Left ventricle myocardium inferior (tissue), 1 donor: Measurements from ENCODE around the gene JUP. TPM values are rescaled to one million over a fixed set of nuclear protein-coding genes. Genes with fewer than 3 reads are reported as not detected.

Experiments used
- DNase-seq: peaks from one replicate; pipeline ENCODE4 v3.0.0-alpha.2; 2020
- H3K27ac ChIP-seq: fragments of 200-600 bp; replicated peaks from 2 replicates; pipeline ENCODE4 v1.8.0; 2021
- H3K27me3 ChIP-seq: fragments of 200-600 bp; 2 replicates; pipeline ENCODE4 v1.8.0; 2021; ENCODE audit warnings: low read depth
- H3K36me3 ChIP-seq: fragments of 200-600 bp; 2 replicates; pipeline ENCODE4 v1.8.0; 2021
- H3K4me1 ChIP-seq: fragments of 200-600 bp; 2 replicates; pipeline ENCODE4 v1.8.0; 2021
- H3K4me3 ChIP-seq: fragments of 200-600 bp; 2 replicates; pipeline ENCODE4 v1.8.0; 2021; ENCODE audit warnings: mild to moderate bottlenecking, moderate library complexity
- H3K9me3 ChIP-seq: fragments of 200-600 bp; replicated peaks from 2 replicates; pipeline ENCODE4 v1.8.0; 2021
- CTCF ChIP-seq: fragments of 200-600 bp; IDR thresholded peaks from 2 replicates; pipeline ENCODE4 v1.8.0; 2021; ENCODE audit warnings: antibody characterized with exemption, mild to moderate bottlenecking, borderline replicate concordance
- intact Hi-C: fragments of 100-400 bp; cut with micrococcal nuclease; formaldehyde crosslinking; loops from one replicate; pipeline ENCODE4 v1.11.0; 2022
- total RNA-seq: library from RNA; stranded (reverse); fragmentation: NEBNext Ultra II Directional; extraction: Animal tissue kit (Norgen Biotek cat#: 25700); gene quantifications from one replicate; pipeline ENCODE4 v1.2.1, GENCODE V29; 2021
- donor health status: DM: no; HTN: yes; CAD: no; lungs with severe emphysema.

JUP gene
- total RNA-seq, 1 donor from 2014 or later: 160 TPM

DNA sequence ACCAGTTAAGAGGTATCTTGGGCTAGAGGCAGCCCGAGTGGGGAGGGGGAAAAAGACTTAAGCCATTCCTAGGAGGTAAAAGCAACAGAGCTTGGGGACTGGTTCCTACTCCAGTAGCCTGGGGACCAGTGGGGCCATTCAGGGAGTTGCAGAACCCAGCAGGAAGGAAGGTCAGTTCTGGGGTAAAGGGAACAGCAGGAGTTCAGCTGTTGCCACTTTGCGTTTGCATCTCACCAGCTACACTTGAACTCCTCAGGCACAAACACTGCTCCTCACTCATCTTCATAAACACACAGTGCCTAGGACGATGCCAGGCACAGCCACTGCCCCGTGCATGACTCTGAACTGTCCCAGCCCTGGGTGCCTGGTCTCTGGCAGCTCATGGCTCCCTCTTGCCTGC lies 56.0 kb downstream of the JUP start:
- H3K27ac ChIP-seq: no peak overlapping the region
- H3K4me3 ChIP-seq: no peak overlapping the region
- DNase-seq: no peak
- H3K9me3 ChIP-seq: no peaks in the 10 kb centered on the region
- TF ChIP-seq CTCF: no peak
- peaks cover 20% of the 10 kb centered on the region for H3K4me1 ChIP-seq
- intact Hi-C loops: no loop called here
- H3K27me3 ChIP-seq: peaks cover 60% of the 10 kb centered on the region
- no peaks in the 10 kb centered on the region for H3K36me3 ChIP-seq

DNA sequence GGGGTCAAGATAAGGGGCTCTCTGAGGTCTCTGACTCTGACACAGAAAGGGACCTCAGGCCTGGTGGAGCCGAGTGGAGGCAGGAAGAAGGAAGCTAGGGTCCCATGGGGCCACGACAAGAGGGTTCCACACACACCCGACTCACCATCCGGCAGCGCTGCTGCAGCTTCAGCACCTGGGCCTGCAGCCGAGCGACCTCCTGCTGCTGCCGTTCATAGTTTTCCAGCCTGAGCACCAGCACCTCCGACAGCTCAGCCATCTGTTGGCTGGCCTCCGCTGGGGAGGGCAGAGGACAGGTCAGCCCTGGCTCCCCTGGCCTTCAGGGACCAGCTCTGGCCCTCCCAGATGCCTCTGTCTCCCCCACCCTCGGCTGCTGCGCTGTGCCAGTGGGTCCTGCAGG lies 58.5 kb downstream of the JUP start:
- Histone ChIP-seq H3K4me3 (no peak overlapping the region), H3K27me3 (peaks cover 38% of the 10 kb centered on the region), H3K27ac (no peak overlapping the region), H3K9me3 (no peaks in the 10 kb centered on the region), H3K36me3 (no peaks in the 10 kb centered on the region), H3K4me1 (no peaks in the 10 kb centered on the region)
- DNase-seq: no peak
- intact Hi-C loops: no loop called here
- TF ChIP-seq CTCF: no peak

DNA sequence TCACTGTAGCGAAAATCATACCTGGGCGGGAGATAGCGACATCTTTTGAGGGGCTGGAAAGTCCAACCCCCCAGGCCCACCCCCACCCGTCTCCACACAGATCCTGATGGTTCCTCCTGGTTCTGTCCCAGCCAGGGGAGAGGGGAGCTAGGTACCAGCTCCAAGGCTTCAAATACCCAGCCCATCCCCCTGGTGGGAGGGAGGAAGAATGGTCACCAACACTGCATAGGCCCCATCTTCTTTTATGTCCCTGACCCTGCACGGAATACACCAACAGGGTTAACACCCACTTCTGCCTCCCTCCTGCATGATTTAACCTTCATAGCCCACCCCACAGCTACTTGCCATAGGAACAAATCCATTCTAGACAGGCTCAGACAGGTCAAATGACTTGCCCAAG lies 61.4 kb downstream of the JUP start:
- intact Hi-C loops: no loop called here
- H3K36me3 ChIP-seq: no peaks in the 10 kb centered on the region
- no peak overlapping the region for H3K4me3 ChIP-seq
- peaks cover 19% of the 10 kb centered on the region for H3K27me3 ChIP-seq
- H3K27ac ChIP-seq: no peak overlapping the region
- H3K4me1 ChIP-seq: no peaks in the 10 kb centered on the region
- no peak for DNase-seq
- no peak for TF ChIP-seq CTCF
- no peaks in the 10 kb centered on the region for H3K9me3 ChIP-seq

DNA sequence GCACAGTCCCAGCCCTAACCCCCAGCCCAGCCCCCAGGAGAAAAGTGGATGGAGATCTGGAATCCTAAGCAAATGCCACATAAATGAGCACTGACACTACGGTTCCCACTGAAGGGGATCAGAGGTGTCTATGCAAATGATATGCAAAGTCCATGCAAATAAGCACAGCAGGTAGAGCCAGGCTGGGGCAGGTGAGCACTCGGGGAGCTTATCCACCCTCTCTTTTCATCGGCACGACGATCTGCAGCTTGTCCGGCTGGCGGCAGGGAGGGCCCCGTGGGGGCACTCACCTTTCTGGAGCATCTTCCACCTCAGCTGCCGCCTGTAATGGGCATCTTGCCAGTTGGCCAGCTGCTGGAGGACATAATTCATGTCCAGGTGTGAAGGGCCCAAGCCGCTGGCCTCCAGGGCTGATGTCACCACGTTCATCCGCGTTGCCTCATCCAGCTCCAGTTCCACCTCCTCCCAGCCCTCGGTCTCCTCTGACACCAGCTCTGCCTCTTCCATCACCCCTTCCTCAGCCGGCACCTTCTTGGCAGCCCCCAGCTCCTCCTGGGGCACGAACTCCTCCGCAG lies 61.9 kb downstream of the JUP start:
- no peak overlapping the region for H3K27ac ChIP-seq
- H3K9me3 ChIP-seq: no peaks in the 10 kb centered on the region
- no peak for TF ChIP-seq CTCF

DNA sequence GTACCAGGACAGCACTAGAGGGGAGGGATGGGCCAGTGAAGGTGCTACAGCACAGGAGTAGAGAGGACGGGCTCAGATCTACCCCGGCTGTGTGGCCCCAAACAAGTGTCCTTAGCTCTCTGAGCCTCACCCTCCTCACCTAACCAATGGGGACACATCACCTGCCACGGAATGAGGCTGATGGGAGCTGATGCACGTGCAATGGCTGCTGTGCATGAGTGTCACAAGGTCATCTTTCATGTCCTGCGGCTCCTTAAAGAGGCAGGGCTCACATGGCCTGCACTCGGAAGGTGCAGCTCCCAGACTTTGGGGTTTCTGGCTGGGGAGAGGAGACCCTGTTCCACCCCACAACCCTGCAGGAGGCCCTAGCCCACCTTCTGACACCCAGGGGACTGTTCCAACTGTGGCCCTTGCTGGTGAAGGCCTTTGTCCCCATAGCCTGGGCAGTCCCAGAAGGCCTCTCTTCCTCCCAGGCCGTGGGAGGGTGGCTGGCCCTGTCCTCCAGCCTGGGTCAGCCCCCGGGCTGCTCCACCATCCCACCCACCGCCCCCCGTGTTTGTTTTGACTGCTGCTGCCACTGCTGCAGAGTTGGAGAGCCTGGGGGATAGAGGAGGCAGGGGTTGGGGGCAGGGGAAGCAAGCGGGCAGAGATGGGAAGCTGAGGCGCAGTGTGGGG lies 62.6 kb downstream of the JUP start:
- H3K4me3 ChIP-seq: no peak overlapping the region
- intact Hi-C loops: no loop called here
- H3K27me3 ChIP-seq: peaks cover 17% of the 10 kb centered on the region
- no peaks in the 10 kb centered on the region for H3K36me3 ChIP-seq
- no peak for DNase-seq
- H3K9me3 ChIP-seq: no peaks in the 10 kb centered on the region
- no peak overlapping the region for H3K27ac ChIP-seq
- H3K4me1 ChIP-seq: no peaks in the 10 kb centered on the region
- no peak for TF ChIP-seq CTCF

More for the DNA sequence above, 61.9 kb downstream of the JUP start:
- H3K4me3 ChIP-seq: no peak overlapping the region
- no peak for DNase-seq
- H3K36me3 ChIP-seq: no peaks in the 10 kb centered on the region
- peaks cover 17% of the 10 kb centered on the region for H3K27me3 ChIP-seq
- intact Hi-C loops: no loop called here
- H3K4me1 ChIP-seq: no peaks in the 10 kb centered on the region
